ENCODE measurements around the gene AK3. TPM values are rescaled to one million over a fixed set of nuclear protein-coding genes. Genes with fewer than 3 reads are reported as not detected.

AK3 gene
- total RNA-seq, 2 donors from 2014 or later, result 51.5 to 59.8 TPM

- TF ChIP-seq CTCF (conservative IDR thresholded peaks at IDR 0.05), result no peak
- H3K4me3 ChIP-seq (ENCODE audit: low read length), result no peak overlapping the region
- H3K27me3 ChIP-seq (ENCODE audit: control insufficient read depth, insufficient read depth, low read length, poor library complexity, severe bottlenecking), result no peaks in the 10 kb centered on the region
- no peaks in the 10 kb centered on the region for H3K9me3 ChIP-seq (ENCODE audit: control insufficient read depth, low read length)
- H3K27ac Mint-ChIP-seq, result no peak overlapping the region
- no peak for DNase-seq
- H3K4me1 Mint-ChIP-seq, result peaks cover 11% of the 10 kb centered on the region
- no peak overlapping the region for H3K9ac ChIP-seq (ENCODE audit: extremely low read depth, low read length, poor library complexity, severe bottlenecking)
- H3K36me3 Mint-ChIP-seq (ENCODE audit: low read depth), result peaks cover 42% of the 10 kb centered on the region
- no peaks in the 10 kb centered on the region for H3K27me3 Mint-ChIP-seq (ENCODE audit: insufficient read depth)
- H3K36me3 ChIP-seq (ENCODE audit: control insufficient read depth, insufficient read depth, low read length), result peaks cover 39% of the 10 kb centered on the region
- no peak overlapping the region for H3K27ac ChIP-seq (ENCODE audit: low read depth, low read length)
- H3K4me3 Mint-ChIP-seq, result no peak overlapping the region
- H3K4me1 ChIP-seq (ENCODE audit: control insufficient read depth, insufficient read depth, low read length), result peaks cover 3% of the 10 kb centered on the region
- no peaks in the 10 kb centered on the region for H3K9me3 Mint-ChIP-seq
- 91 to 93% methylated on average over 3 to 4 of the region's 4 CpGs for WGBS, 2 experiments (ENCODE audit: insufficient coverage in 1 of 2, insufficient read length in 1 of 2)
Observed at GRCh38 chr9:4690144-4690543, 50.9 kb downstream of the AK3 start.

- no peak overlapping the region for H3K9ac ChIP-seq (ENCODE audit: extremely low read depth, low read length, poor library complexity, severe bottlenecking)
- Mint-ChIP-seq H3K27me3 (ENCODE audit: insufficient read depth) (no peaks in the 10 kb centered on the region), H3K4me1 (peaks cover 15% of the 10 kb centered on the region), H3K9me3 (no peaks in the 10 kb centered on the region), H3K4me3 (no peak overlapping the region), H3K27ac (no peak overlapping the region), H3K36me3 (ENCODE audit: low read depth) (peaks cover 41% of the 10 kb centered on the region)
- WGBS, 2 experiments (ENCODE audit: insufficient coverage in 1 of 2, insufficient read length in 1 of 2), result 93 to 100% methylated on average over 1 of the region's 1 CpG
- H3K27ac ChIP-seq (ENCODE audit: low read depth, low read length), result no peak overlapping the region
- no peaks in the 10 kb centered on the region for H3K9me3 ChIP-seq (ENCODE audit: control insufficient read depth, low read length)
- no peak for DNase-seq
- peaks cover 7% of the 10 kb centered on the region for H3K4me1 ChIP-seq (ENCODE audit: control insufficient read depth, insufficient read depth, low read length)
- no peaks in the 10 kb centered on the region for H3K27me3 ChIP-seq (ENCODE audit: control insufficient read depth, insufficient read depth, low read length, poor library complexity, severe bottlenecking)
- peaks cover 39% of the 10 kb centered on the region for H3K36me3 ChIP-seq (ENCODE audit: control insufficient read depth, insufficient read depth, low read length)
- no peak for TF ChIP-seq CTCF (conservative IDR thresholded peaks at IDR 0.05)
- no peak overlapping the region for H3K4me3 ChIP-seq (ENCODE audit: low read length)
Observed at GRCh38 chr9:4689687-4690104, 51.3 kb downstream of the AK3 start.

- Histone ChIP-seq H3K9me3 (ENCODE audit: control insufficient read depth, low read length) (no peaks in the 10 kb centered on the region), H3K36me3 (ENCODE audit: control insufficient read depth, insufficient read depth, low read length) (peaks cover 35% of the 10 kb centered on the region), H3K4me3 (ENCODE audit: low read length) (no peak overlapping the region), H3K27ac (ENCODE audit: low read depth, low read length) (no peak overlapping the region), H3K27me3 (ENCODE audit: control insufficient read depth, insufficient read depth, low read length, poor library complexity, severe bottlenecking) (no peaks in the 10 kb centered on the region), H3K4me1 (ENCODE audit: control insufficient read depth, insufficient read depth, low read length) (peaks cover 7% of the 10 kb centered on the region), H3K9ac (ENCODE audit: extremely low read depth, low read length, poor library complexity, severe bottlenecking) (no peak overlapping the region)
- Mint-ChIP-seq H3K9me3 (no peaks in the 10 kb centered on the region), H3K4me1 (peaks cover 21% of the 10 kb centered on the region), H3K4me3 (no peak overlapping the region), H3K27ac (no peak overlapping the region), H3K27me3 (ENCODE audit: insufficient read depth) (no peaks in the 10 kb centered on the region), H3K36me3 (ENCODE audit: low read depth) (peaks cover 35% of the 10 kb centered on the region)
- WGBS, 2 experiments (ENCODE audit: insufficient coverage in 1 of 2, insufficient read length in 1 of 2), result 96% methylated on average over 2 of the region's 2 CpGs; no CpG with 5 or more reads in 1 of the 2 experiments
- no peak for DNase-seq
- TF ChIP-seq CTCF (conservative IDR thresholded peaks at IDR 0.05), result no peak
Observed at GRCh38 chr9:4689021-4689420, 52.0 kb downstream of the AK3 start.
